H1 (cell line): Measurements from ENCODE around the gene RASD1. TPM values are rescaled to one million over a fixed set of nuclear protein-coding genes. Genes with fewer than 3 reads are reported as not detected.

Source experiments
- CTCF ChIA-PET: fragments of 300-600 bp; sonication (Branson Sonifier 250); formaldehyde crosslinking; loops from one replicate; lab custom pipeline; 2021; ENCODE audit not compliant: partially characterized antibody; lab: Charles Lee
- POLR2A ChIA-PET: fragments of 300-600 bp; sonication (Branson Sonifier 250); formaldehyde crosslinking; loops from one replicate; lab custom pipeline; 2021; ENCODE audit warnings: inconsistent platforms; ENCODE audit not compliant: partially characterized antibody; lab: Charles Lee
- DNase-seq, 2 experiments: peaks; one replicate each; pipeline versions ENCODE4 v3.0.0 to v3.0.0-alpha.2; 2010 to 2022; ENCODE audit warnings: low spot score in 2 of 2, low read depth in 1 of 2, mixed read lengths in 1 of 2
- FAIRE-seq: peaks from 2 replicates; lab custom pipeline; 2011; peaks lifted over from hg19 to GRCh38; lab: Jason Lieb, UNC
- H2AFZ ChIP-seq: 2 replicates; pipeline ENCODE4 v1.8.1; 2012; ENCODE audit warnings: low read length, inconsistent platforms
- H2AK5ac ChIP-seq: 2 replicates; pipeline ENCODE4 v1.6.1; 2013; ENCODE audit warnings: low read depth, low read length
- H2BK120ac ChIP-seq: replicated peaks from 2 replicates; pipeline ENCODE3; 2013; ENCODE audit warnings: low read depth, low read length, inconsistent platforms
- H2BK12ac ChIP-seq: 2 replicates; pipeline ENCODE4 v1.6.1; 2013; ENCODE audit warnings: low read depth, low read length
- H2BK15ac ChIP-seq: 2 replicates; pipeline ENCODE4 v1.6.1; 2013; ENCODE audit warnings: low read length
- H2BK20ac ChIP-seq: 2 replicates; pipeline ENCODE4 v1.6.1; 2013; ENCODE audit warnings: low read length
- H2BK5ac ChIP-seq: 2 replicates; pipeline ENCODE4 v1.6.1; 2013; ENCODE audit warnings: low read depth, low read length
- H3K14ac ChIP-seq: 2 replicates; pipeline ENCODE4 v1.6.1; 2013; ENCODE audit warnings: inconsistent platforms; ENCODE audit not compliant: insufficient read length
- H3K18ac ChIP-seq: 2 replicates; pipeline ENCODE4 v1.6.1; 2013; ENCODE audit warnings: low read length; ENCODE audit errors: extremely low read depth
- H3K23ac ChIP-seq: 2 replicates; pipeline ENCODE4 v1.6.1; 2013; ENCODE audit warnings: inconsistent platforms; ENCODE audit not compliant: insufficient read length
- H3K23me2 ChIP-seq: 2 replicates; pipeline ENCODE4 v1.6.1; 2013; ENCODE audit warnings: low read depth, low read length
- H3K27ac ChIP-seq: 2 replicates; pipeline ENCODE4 v1.6.1; 2011; ENCODE audit warnings: low read depth, low read length, inconsistent platforms
- H3K27me3 ChIP-seq, 4 experiments: replicated peaks in 1 of 4; 1 replicate in 1 of 4; 2 replicates in 3 of 4; pipeline versions ENCODE4 v1.6.1 to v1.8.1; 2011 to 2013; ENCODE audit warnings: low read length in 3 of 4, mild to moderate bottlenecking in 3 of 4, inconsistent platforms in 2 of 4, mixed read lengths in 2 of 4, moderate library complexity in 1 of 4; ENCODE audit not compliant: control insufficient read depth in 3 of 4, insufficient read depth in 3 of 4; ENCODE audit errors: extremely low read depth in 1 of 4
- H3K36me3 ChIP-seq, 4 experiments: 2 replicates each; pipeline versions ENCODE4 v1.6.1 to v1.8.1; 2011 to 2013; ENCODE audit warnings: mild to moderate bottlenecking in 4 of 4, low read length in 3 of 4, moderate library complexity in 2 of 4, control low read depth in 1 of 4, inconsistent platforms in 1 of 4; ENCODE audit not compliant: insufficient read depth in 4 of 4, control insufficient read depth in 2 of 4
- H3K4ac ChIP-seq: replicated peaks from 2 replicates; pipeline ENCODE3; 2013; ENCODE audit warnings: low read length, low read depth, mixed read lengths, inconsistent platforms; ENCODE audit not compliant: insufficient read length
- H3K4me1 ChIP-seq, 4 experiments: replicated peaks in 1 of 4; 1 replicate in 1 of 4; 2 replicates in 3 of 4; pipeline versions ENCODE4 v1.6.1 to v1.8.1; 2011 to 2013; ENCODE audit warnings: low read length in 3 of 4, inconsistent platforms in 2 of 4, mixed read lengths in 1 of 4; ENCODE audit not compliant: insufficient read depth in 4 of 4, control insufficient read depth in 3 of 4
- H3K4me2 ChIP-seq, 2 experiments: 2 replicates each; pipeline versions ENCODE4 v1.6.1 to v1.8.1; 2011 to 2013; ENCODE audit warnings: low read depth in 2 of 2, low read length in 2 of 2, control low read depth in 1 of 2, inconsistent platforms in 1 of 2, mild to moderate bottlenecking in 1 of 2; ENCODE audit not compliant: insufficient read depth in 1 of 2
- H3K4me3 ChIP-seq, 4 experiments: fragments of 200-600, 300-600 bp in 1 of 4; sonication (generic), shearing (Covaris generic), sonication (Bioruptor Twin) in 1 of 4; 2 replicates each; pipeline versions ENCODE4 v1.5.1 to v1.8.1; 2011 to 2016; ENCODE audit warnings: low read length in 4 of 4, low read depth in 3 of 4, control low read depth in 2 of 4, inconsistent platforms in 2 of 4, mild to moderate bottlenecking in 2 of 4, mixed read lengths in 1 of 4, moderate library complexity in 1 of 4; ENCODE audit not compliant: insufficient read depth in 2 of 4; ENCODE audit errors: extremely low read depth in 1 of 4
- H3K56ac ChIP-seq: replicated peaks from 2 replicates; pipeline ENCODE3; 2013; ENCODE audit warnings: low read depth, mild to moderate bottlenecking, mixed read lengths, low read length, inconsistent platforms; ENCODE audit not compliant: insufficient read length
- H3K79me1 ChIP-seq: 2 replicates; pipeline ENCODE4 v1.6.1; 2013; ENCODE audit warnings: low read depth, low read length, control low read depth
- H3K79me2 ChIP-seq, 2 experiments: 2 replicates each; pipeline versions ENCODE4 v1.6.1 to v1.8.1; 2012 to 2013; ENCODE audit warnings: low read length in 2 of 2, mild to moderate bottlenecking in 2 of 2, inconsistent platforms in 1 of 2; ENCODE audit not compliant: insufficient read depth in 2 of 2, control insufficient read depth in 1 of 2
- H3K9ac ChIP-seq, 4 experiments: replicated peaks in 1 of 4; 1 replicate in 1 of 4; 2 replicates in 3 of 4; pipeline versions ENCODE4 v1.6.1 to v1.8.1; 2011 to 2013; ENCODE audit warnings: low read depth in 3 of 4, low read length in 3 of 4, control low read depth in 2 of 4, mild to moderate bottlenecking in 2 of 4, moderate library complexity in 2 of 4, inconsistent platforms in 1 of 4; ENCODE audit errors: extremely low read depth in 1 of 4
- H3K9me3 ChIP-seq, 2 experiments: 2 replicates each; pipeline versions ENCODE4 v1.6.1 to v1.8.1; 2012 to 2013; ENCODE audit warnings: mild to moderate bottlenecking in 2 of 2, moderate library complexity in 2 of 2, control low read depth in 1 of 2, inconsistent platforms in 1 of 2, low read depth in 1 of 2, low read length in 1 of 2, mixed read lengths in 1 of 2; ENCODE audit not compliant: insufficient read depth in 2 of 2
- H4K20me1 ChIP-seq, 2 experiments: replicated peaks in 1 of 2; 2 replicates each; pipeline versions ENCODE3 to v1.8.1; 2011 to 2013; ENCODE audit warnings: inconsistent platforms in 2 of 2, low read length in 2 of 2, mild to moderate bottlenecking in 1 of 2; ENCODE audit not compliant: insufficient read depth in 2 of 2, control insufficient read depth in 1 of 2
- H4K5ac ChIP-seq: 2 replicates; pipeline ENCODE4 v1.6.1; 2013; ENCODE audit warnings: low read length, low read depth, mixed read lengths, inconsistent platforms; ENCODE audit not compliant: insufficient read length
- H4K8ac ChIP-seq: 2 replicates; pipeline ENCODE4 v1.8.0; 2013; ENCODE audit warnings: mild to moderate bottlenecking, moderate library complexity, low read length, inconsistent platforms; ENCODE audit not compliant: insufficient read depth; ENCODE audit errors: extremely low read depth
- H4K91ac ChIP-seq: replicated peaks from 2 replicates; pipeline ENCODE3; 2013; ENCODE audit warnings: low read length, mixed read lengths, inconsistent platforms; ENCODE audit not compliant: insufficient read length
- ASH2L ChIP-seq: fragments of 200-600, 300-600 bp; sonication (generic); IDR thresholded peaks from one replicate; pipeline ENCODE4 v1.7.1; 2017; ENCODE audit warnings: low read length
- ATF2 ChIP-seq: IDR thresholded peaks from 2 replicates; pipeline ENCODE4 v1.6.1; 2012; ENCODE audit warnings: low read length, inconsistent platforms
- CBX8 ChIP-seq: fragments of 300-800, 300-1000 bp; sonication (generic); IDR thresholded peaks from 2 replicates; pipeline ENCODE4 v1.7.1; 2016; ENCODE audit warnings: low read depth, low read length, borderline replicate concordance
- MAX ChIP-seq: IDR thresholded peaks from 2 replicates; pipeline ENCODE4 v1.6.1; 2012; ENCODE audit warnings: inconsistent platforms
- POLR2A ChIP-seq, 2 experiments: IDR thresholded peaks; 1 replicate in 1 of 2; 2 replicates in 1 of 2; pipeline ENCODE4 v1.6.1; 2011; ENCODE audit warnings: low read depth in 2 of 2, low read length in 2 of 2, mild to moderate bottlenecking in 2 of 2; ENCODE audit errors: control extremely low read depth in 1 of 2
- POU5F1 ChIP-seq: IDR thresholded peaks from 2 replicates; pipeline ENCODE4 v1.6.1; 2011; ENCODE audit warnings: low read depth, mild to moderate bottlenecking, low read length, moderate library complexity
- RBBP5 ChIP-seq: IDR thresholded peaks from 2 replicates; pipeline ENCODE4 v1.7.1; 2012; ENCODE audit warnings: low read depth, mild to moderate bottlenecking, inconsistent platforms, low read length, moderate library complexity, borderline replicate concordance
- SIN3A ChIP-seq, 2 experiments: IDR thresholded peaks in 1 of 2; conservative IDR thresholded peaks in 1 of 2; 2 replicates each; pipeline ENCODE4 v1.6.1; 2011 to 2012; ENCODE audit warnings: low read length in 2 of 2, improper control_type of control experiment in 1 of 2, low read depth in 1 of 2, mild to moderate bottlenecking in 1 of 2
- SUZ12 ChIP-seq: fragments of 200-600 bp; sonication (generic); IDR thresholded peaks from 2 replicates; pipeline ENCODE4 v1.6.1; 2012; ENCODE audit warnings: mild to moderate bottlenecking, inconsistent platforms, low read length, moderate library complexity, mixed read lengths
- TAF7 ChIP-seq: optimal IDR thresholded peaks from 2 replicates; pipeline ENCODE3; 2011; ENCODE audit warnings: low read depth, mild to moderate bottlenecking, inconsistent platforms, low read length, moderate library complexity, borderline replicate concordance
- TCF12 ChIP-seq: IDR thresholded peaks from 2 replicates; pipeline ENCODE4 v1.6.1; 2011; ENCODE audit warnings: low read depth, mild to moderate bottlenecking, low read length
- WGBS, 2 experiments: shearing (Covaris generic) in 1 of 2; methylation state at CpG; one replicate each; pipeline versions ENCODE4 v1.1.6 to v1.1.7; 2013 to 2015; ENCODE audit warnings: low lambda C conversion rate in 2 of 2, mixed read lengths in 2 of 2, inconsistent platforms in 1 of 2, low coverage in 1 of 2, missing lambda C conversion rate in 1 of 2; ENCODE audit not compliant: insufficient replicate concordance in 2 of 2, insufficient coverage in 1 of 2, insufficient read length in 1 of 2; ENCODE audit errors: extremely low coverage in 1 of 2, missing lambda C conversion rate in 1 of 2; 5-methylcytosine and 5-hydroxymethylcytosine counted together
- polyA plus RNA-seq, 7 experiments: library from polyadenylated mRNA; depleted of rRNA in 3 of 7; stranded (reverse) in 5 of 7; unstranded in 2 of 7; fragments of >200 nt in 5 of 7; fragments of 200-250 nt in 2 of 7; gene quantifications; 1 replicate in 5 of 7; 2 replicates in 1 of 7; 4 replicates in 1 of 7; pipeline versions ENCODE4 v1.2.1 to v1.2.3, GENCODE V29; 2011 to 2013; ENCODE audit warnings: missing spikeins in 2 of 7, mixed read lengths in 2 of 7
- total RNA-seq: library from RNA; stranded (reverse); fragmentation: NEBNext Ultra II Directional; extraction: Animal tissue kit (Norgen Biotek cat#: 25700); gene quantifications from 2 replicates; pipeline ENCODE4 v1.2.1, GENCODE V29; 2021

RASD1 gene
- total and polyA plus RNA-seq, 2 of the 8 experiments (the other 6 are each of a cell fraction or from before 2014, with no cell fraction given) = 2.3 to 2.6 TPM

GRCh38 chr17:17472333-17472920 is 23.8 kb downstream of the RASD1 start:
- Histone ChIP-seq H3K4me1 (no peaks in the 10 kb centered on the region), H3K56ac (no peak overlapping the region), H3K4me2 (no peak overlapping the region), H3K4me3 (no peak overlapping the region), H4K8ac (no peak overlapping the region), H2BK5ac (no peak overlapping the region), H2AFZ (no peak overlapping the region), H3K79me1 (no peaks in the 10 kb centered on the region), H2AK5ac (no peak overlapping the region), H3K9ac (no peak overlapping the region), H3K27ac (no peak overlapping the region), H3K14ac (no peak overlapping the region), H2BK15ac (no peak overlapping the region), H3K23me2 (peaks cover 3% of the 10 kb centered on the region; the same call in 1 of the 2 replicates), H4K20me1 (no peaks in the 10 kb centered on the region), H4K5ac (no peak overlapping the region), H4K91ac (no peak overlapping the region), H3K9me3 (no peaks in the 10 kb centered on the region), H3K18ac (no peak overlapping the region), H2BK12ac (no peak overlapping the region), H3K36me3 (no peaks in the 10 kb centered on the region), H3K4ac (no peak overlapping the region), H2BK20ac (no peak overlapping the region), H3K79me2 (peaks cover 0 to 4% of the 10 kb centered on the region in 2 experiments; a peak in 2 of 4 replicates), H3K27me3 (peaks cover 0 to 4% (median 0%) of the 10 kb centered on the region in 4 experiments; a peak in 2 of 7 replicates), H2BK120ac (no peak overlapping the region), H3K23ac (no peak overlapping the region)
- WGBS, 2 experiments = 76% methylated on average over 8 of the region's 8 CpGs; no CpG with 5 or more reads in 1 of the 2 experiments
- TF ChIP-seq RBBP5 = no peak
- TF ChIP-seq CBX8 = no peak
- TF ChIP-seq ASH2L = no peak
- no peak for TF ChIP-seq ATF2
- no peak for TF ChIP-seq SUZ12
- TF ChIP-seq SIN3A (conservative IDR thresholded peaks at IDR 0.05 in 1 of 2, IDR thresholded peaks at IDR 0.05 in 1 of 2; ENCODE audit: low read depth in 1 of 2, low read length in 2 of 2) = no peak
- TF ChIP-seq POLR2A (IDR thresholded peaks at IDR 0.05; ENCODE audit: control extremely low read depth in 1 of 2, low read depth in 2 of 2, low read length in 2 of 2) = no peak
- no peak for TF ChIP-seq TAF7
- TF ChIP-seq TCF12 = no peak
- no peak for TF ChIP-seq POU5F1
- no peak for TF ChIP-seq MAX
- FAIRE-seq (no peak), DNase-seq (no peak)
- ChIA-PET CTCF (interaction anchor here (0.6 to 1.9 kb wide), 5 partner anchors 9 to 775 kb away, joined by 3 to 6 read pairs (median 3); no protein-coding TSS in a partner anchor), POLR2A (interaction anchor here (0.9 kb wide), 1 partner anchor 10 kb away, joined by 4 read pairs; no protein-coding TSS in a partner anchor)
